ENCODE data around the gene COG1.

The COG1 gene

GRCh38 chr17:73174126-73174525, 18.7 kb upstream of the COG1 start:
- Histone ChIP-seq H3K14ac (ENCODE audit: low read length in 2 of 2) (no peak overlapping the region), H4K91ac (ENCODE audit: low read length) (no peak overlapping the region), H3K9me3 (ENCODE audit: control insufficient read depth, low read length) (peaks cover 3% of the 10 kb centered on the region), H2BK5ac (ENCODE audit: low read depth, low read length, poor library complexity, severe bottlenecking) (no peak overlapping the region), H2BK12ac (ENCODE audit: low read length in 2 of 2) (no peak overlapping the region), H3K18ac (ENCODE audit: low read depth in 1 of 2, low read length in 2 of 2) (no peak overlapping the region), H3K4me1 (ENCODE audit: control insufficient read depth, insufficient read depth, low read depth, low read length) (peaks cover 2% of the 10 kb centered on the region), H3K36me3 (ENCODE audit: control insufficient read depth in 1 of 2, insufficient read depth in 2 of 2, low read depth in 1 of 2, low read length in 2 of 2) (no peaks in the 10 kb centered on the region), H3K4me2 (ENCODE audit: low read length, poor library complexity, severe bottlenecking) (no peak overlapping the region), H2AK5ac (ENCODE audit: low read length, severe bottlenecking) (no peak overlapping the region), H3K27me3 (ENCODE audit: control insufficient read depth in 1 of 2, insufficient read depth in 1 of 2, low read length in 2 of 2) (peaks cover 5 to 8% of the 10 kb centered on the region in 2 experiments), H4K8ac (ENCODE audit: low read length) (no peak overlapping the region), H3K79me1 (replicated peaks; ENCODE audit: low read length, poor library complexity, severe bottlenecking) (no peaks in the 10 kb centered on the region), H2BK15ac (ENCODE audit: low read depth, poor library complexity, severe bottlenecking) (no peak overlapping the region), H2AFZ (ENCODE audit: low read depth, low read length) (no peak overlapping the region), H3K27ac (ENCODE audit: low read length, poor library complexity, severe bottlenecking) (no peak overlapping the region), H3K23ac (ENCODE audit: low read length in 2 of 2) (no peak overlapping the region), H3K4ac (ENCODE audit: low read depth in 1 of 2, low read length in 2 of 2) (no peak overlapping the region), H2BK120ac (ENCODE audit: low read depth, low read length) (no peak overlapping the region), H3K4me3 (ENCODE audit: insufficient read depth in 1 of 2, low read depth in 1 of 2, low read length in 2 of 2) (no peak overlapping the region), H3K9ac (ENCODE audit: low read length) (no peak overlapping the region)
- no peak for DNase-seq
- WGBS: 93% methylated on average over 7 of the region's 7 CpGs

GRCh38 chr17:73175962-73176565, 16.8 kb upstream of the COG1 start:
- Histone ChIP-seq H3K36me3 (ENCODE audit: control insufficient read depth in 1 of 2, insufficient read depth in 2 of 2, low read depth in 1 of 2, low read length in 2 of 2) (no peaks in the 10 kb centered on the region), H3K4me1 (ENCODE audit: control insufficient read depth, insufficient read depth, low read depth, low read length) (peaks cover 2% of the 10 kb centered on the region), H2BK12ac (ENCODE audit: low read length in 2 of 2) (no peak overlapping the region), H3K18ac (ENCODE audit: low read depth in 1 of 2, low read length in 2 of 2) (no peak overlapping the region), H2AFZ (ENCODE audit: low read depth, low read length) (no peak overlapping the region), H2AK5ac (ENCODE audit: low read length, severe bottlenecking) (no peak overlapping the region), H2BK5ac (ENCODE audit: low read depth, low read length, poor library complexity, severe bottlenecking) (no peak overlapping the region), H3K4me2 (ENCODE audit: low read length, poor library complexity, severe bottlenecking) (no peak overlapping the region), H4K8ac (ENCODE audit: low read length) (no peak overlapping the region), H4K91ac (ENCODE audit: low read length) (no peak overlapping the region), H3K23ac (ENCODE audit: low read length in 2 of 2) (no peak overlapping the region), H3K14ac (ENCODE audit: low read length in 2 of 2) (no peak overlapping the region), H3K9ac (ENCODE audit: low read length) (no peak overlapping the region), H3K79me1 (replicated peaks; ENCODE audit: low read length, poor library complexity, severe bottlenecking) (no peaks in the 10 kb centered on the region), H3K4me3 (ENCODE audit: insufficient read depth in 1 of 2, low read depth in 1 of 2, low read length in 2 of 2) (no peak overlapping the region), H2BK120ac (ENCODE audit: low read depth, low read length) (no peak overlapping the region), H3K27ac (ENCODE audit: low read length, poor library complexity, severe bottlenecking) (no peak overlapping the region), H3K4ac (ENCODE audit: low read depth in 1 of 2, low read length in 2 of 2) (no peak overlapping the region), H3K9me3 (ENCODE audit: control insufficient read depth, low read length) (no peaks in the 10 kb centered on the region), H2BK15ac (ENCODE audit: low read depth, poor library complexity, severe bottlenecking) (no peak overlapping the region), H3K27me3 (ENCODE audit: control insufficient read depth in 1 of 2, insufficient read depth in 1 of 2, low read length in 2 of 2) (peaks cover 0 to 3% of the 10 kb centered on the region in 2 experiments)
- DNase-seq: no peak
- 90% methylated on average over 10 of the region's 10 CpGs for WGBS

GRCh38 chr17:73179387-73179786, 13.5 kb upstream of the COG1 start:
- Histone ChIP-seq H3K4me1 (ENCODE audit: control insufficient read depth, insufficient read depth, low read depth, low read length) (peaks cover 2% of the 10 kb centered on the region), H3K14ac (ENCODE audit: low read length in 2 of 2) (no peak overlapping the region), H2BK5ac (ENCODE audit: low read depth, low read length, poor library complexity, severe bottlenecking) (no peak overlapping the region), H3K27me3 (ENCODE audit: control insufficient read depth in 1 of 2, insufficient read depth in 1 of 2, low read length in 2 of 2) (peaks cover 0 to 8% of the 10 kb centered on the region in 2 experiments), H3K4ac (ENCODE audit: low read depth in 1 of 2, low read length in 2 of 2) (no peak overlapping the region), H3K9me3 (ENCODE audit: control insufficient read depth, low read length) (no peaks in the 10 kb centered on the region), H3K36me3 (ENCODE audit: control insufficient read depth in 1 of 2, insufficient read depth in 2 of 2, low read depth in 1 of 2, low read length in 2 of 2) (no peaks in the 10 kb centered on the region), H2AFZ (ENCODE audit: low read depth, low read length) (no peak overlapping the region), H2BK15ac (ENCODE audit: low read depth, poor library complexity, severe bottlenecking) (no peak overlapping the region), H3K4me2 (ENCODE audit: low read length, poor library complexity, severe bottlenecking) (no peak overlapping the region), H3K9ac (ENCODE audit: low read length) (no peak overlapping the region), H3K23ac (ENCODE audit: low read length in 2 of 2) (no peak overlapping the region), H2BK120ac (ENCODE audit: low read depth, low read length) (no peak overlapping the region), H3K18ac (ENCODE audit: low read depth in 1 of 2, low read length in 2 of 2) (no peak overlapping the region), H3K4me3 (ENCODE audit: insufficient read depth in 1 of 2, low read depth in 1 of 2, low read length in 2 of 2) (no peak overlapping the region), H3K79me1 (replicated peaks; ENCODE audit: low read length, poor library complexity, severe bottlenecking) (no peaks in the 10 kb centered on the region), H4K8ac (ENCODE audit: low read length) (no peak overlapping the region), H3K27ac (ENCODE audit: low read length, poor library complexity, severe bottlenecking) (no peak overlapping the region), H2BK12ac (ENCODE audit: low read length in 2 of 2) (no peak overlapping the region), H2AK5ac (ENCODE audit: low read length, severe bottlenecking) (no peak overlapping the region), H4K91ac (ENCODE audit: low read length) (no peak overlapping the region)
- 93% methylated on average over 4 of the region's 5 CpGs for WGBS
- DNase-seq: no peak

- Histone ChIP-seq H3K27ac (ENCODE audit: low read length, poor library complexity, severe bottlenecking) (no peak overlapping the region), H3K9me3 (ENCODE audit: control insufficient read depth, low read length) (no peaks in the 10 kb centered on the region), H4K91ac (ENCODE audit: low read length) (no peak overlapping the region), H3K9ac (ENCODE audit: low read length) (no peak overlapping the region), H3K27me3 (ENCODE audit: control insufficient read depth in 1 of 2, insufficient read depth in 1 of 2, low read length in 2 of 2) (peaks cover 0 to 8% of the 10 kb centered on the region in 2 experiments), H2AK5ac (ENCODE audit: low read length, severe bottlenecking) (no peak overlapping the region), H2AFZ (ENCODE audit: low read depth, low read length) (no peak overlapping the region), H3K23ac (ENCODE audit: low read length in 2 of 2) (no peak overlapping the region), H3K36me3 (ENCODE audit: control insufficient read depth in 1 of 2, insufficient read depth in 2 of 2, low read depth in 1 of 2, low read length in 2 of 2) (no peaks in the 10 kb centered on the region), H2BK120ac (ENCODE audit: low read depth, low read length) (no peak overlapping the region), H2BK5ac (ENCODE audit: low read depth, low read length, poor library complexity, severe bottlenecking) (no peak overlapping the region), H3K4me2 (ENCODE audit: low read length, poor library complexity, severe bottlenecking) (no peak overlapping the region), H3K4ac (ENCODE audit: low read depth in 1 of 2, low read length in 2 of 2) (no peak overlapping the region), H3K79me1 (replicated peaks; ENCODE audit: low read length, poor library complexity, severe bottlenecking) (no peaks in the 10 kb centered on the region), H4K8ac (ENCODE audit: low read length) (no peak overlapping the region), H2BK12ac (ENCODE audit: low read length in 2 of 2) (no peak overlapping the region), H3K4me3 (ENCODE audit: insufficient read depth in 1 of 2, low read depth in 1 of 2, low read length in 2 of 2) (no peak overlapping the region), H3K14ac (ENCODE audit: low read length in 2 of 2) (no peak overlapping the region), H3K18ac (ENCODE audit: low read depth in 1 of 2, low read length in 2 of 2) (no peak overlapping the region), H2BK15ac (ENCODE audit: low read depth, poor library complexity, severe bottlenecking) (no peak overlapping the region), H3K4me1 (ENCODE audit: control insufficient read depth, insufficient read depth, low read depth, low read length) (peaks cover 2% of the 10 kb centered on the region)
- WGBS: 60% methylated on average over 2 of the region's 3 CpGs
- DNase-seq: no peak
Measured at GRCh38 chr17:73179878-73180277, 13.0 kb upstream of the COG1 start.

Data from mesenchymal stem cell (in vitro differentiated cells and primary cell).